ENCODE results near the gene IQCM.
"Not testable (repeated sequence)": the region's sequence is repeated elsewhere in the genome, so short reads cannot be mapped to it uniquely, and the experiment has no call there.

The IQCM gene

GRCh38 chr4:149555146-149555545 lies 260.5 kb downstream of the IQCM start:
- FAIRE-seq = no peak

GRCh38 chr4:149553959-149554520 lies 261.6 kb downstream of the IQCM start:
- FAIRE-seq = no peak

GRCh38 chr4:149552601-149553000 lies 263.0 kb downstream of the IQCM start:
- FAIRE-seq = no peak

GRCh38 chr4:149549911-149550310 lies 265.7 kb downstream of the IQCM start:
- no peak for FAIRE-seq

- FAIRE-seq = no peak
Observed at GRCh38 chr4:149534779-149535178, 280.9 kb downstream of the IQCM start.

GRCh38 chr4:149531861-149532260 lies 283.8 kb downstream of the IQCM start:
- no peak for FAIRE-seq

- no peak for FAIRE-seq
Observed at GRCh38 chr4:149523039-149523438, 292.6 kb downstream of the IQCM start.

- FAIRE-seq = no peak
Observed at GRCh38 chr4:149521611-149522425, 293.8 kb downstream of the IQCM start.

GRCh38 chr4:149518471-149518870 lies 297.2 kb downstream of the IQCM start:
- FAIRE-seq = no peak

GRCh38 chr4:149513081-149513480 lies 302.6 kb downstream of the IQCM start:
- no peak for FAIRE-seq

GRCh38 chr4:149512501-149512900 lies 303.1 kb downstream of the IQCM start:
- FAIRE-seq = no peak

GRCh38 chr4:149511558-149512298 lies 303.9 kb downstream of the IQCM start:
- no peak for FAIRE-seq

GRCh38 chr4:149507309-149507708 lies 308.3 kb downstream of the IQCM start:
- not testable (repeated sequence) for FAIRE-seq

GRCh38 chr4:149500806-149501205 lies 314.8 kb downstream of the IQCM start:
- FAIRE-seq = no peak

GRCh38 chr4:149499726-149500125 lies 315.9 kb downstream of the IQCM start:
- no peak for FAIRE-seq

- no peak for FAIRE-seq
Observed at GRCh38 chr4:149498246-149498645, 317.4 kb downstream of the IQCM start.

GRCh38 chr4:149493492-149493891 lies 322.2 kb downstream of the IQCM start:
- FAIRE-seq = no peak

GRCh38 chr4:149489321-149489720 lies 326.3 kb downstream of the IQCM start:
- FAIRE-seq = no peak

- no peak for FAIRE-seq
Observed at GRCh38 chr4:149486861-149487260, 328.8 kb downstream of the IQCM start.

GRCh38 chr4:149468669-149469068 lies 347.0 kb downstream of the IQCM start:
- FAIRE-seq = not testable (repeated sequence)

GRCh38 chr4:149466446-149466845 lies 349.2 kb downstream of the IQCM start:
- no peak for FAIRE-seq

GRCh38 chr4:149465955-149466354 lies 349.7 kb downstream of the IQCM start:
- no peak for FAIRE-seq

GRCh38 chr4:149443537-149443936 lies 372.1 kb downstream of the IQCM start:
- no peak for FAIRE-seq

- no peak for FAIRE-seq
Observed at GRCh38 chr4:149441338-149441737, 374.3 kb downstream of the IQCM start.
